A549 (cell line): ENCODE data around the gene CLEC2L.

Experiments
- CHD4 ChIP-seq: fragments of 200-600 bp; sonication (generic); IDR thresholded peaks from 2 replicates; pipeline ENCODE4 v1.6.1; 2016; ENCODE audit warnings: antibody characterized with exemption, mild to moderate bottlenecking, borderline replicate concordance
- CTCF ChIP-seq: fragments of >200 bp; sonication (Bioruptor Twin); formaldehyde crosslinking; IDR thresholded peaks from 3 replicates; pipeline ENCODE4 v1.5.1; 2016
- EP300 ChIP-seq, 2 experiments: fragments of >200 bp; sonication (Bioruptor Twin); formaldehyde crosslinking; IDR thresholded peaks; 2 replicates in 1 of 2; 3 replicates in 1 of 2; pipeline ENCODE4 v1.6.1; 2016 to 2017
- KDM1A ChIP-seq: fragments of 200-600 bp; sonication (generic); IDR thresholded peaks from 2 replicates; pipeline ENCODE4 v1.6.1; 2016; ENCODE audit warnings: low read depth, mild to moderate bottlenecking
- MAZ ChIP-seq: fragments of 150-350 bp; IDR thresholded peaks from 2 replicates; pipeline ENCODE4 v1.6.1; 2014; ENCODE audit warnings: antibody characterized with exemption, low read depth, low read length, borderline replicate concordance
- SREBF2 ChIP-seq: fragments of 450-650 bp; IDR thresholded peaks from 2 replicates; pipeline ENCODE4 v1.6.1; 2014; ENCODE audit warnings: mild to moderate bottlenecking, moderate library complexity
- USF2 ChIP-seq: fragments of 450-650 bp; IDR thresholded peaks from 2 replicates; pipeline ENCODE4 v1.6.1; 2014; ENCODE audit warnings: antibody characterized with exemption

- no peak for TF ChIP-seq MAZ
- no peak for TF ChIP-seq KDM1A
- no peak for TF ChIP-seq USF2
- no peak for TF ChIP-seq SREBF2
- no peak for TF ChIP-seq CTCF
- no peak for TF ChIP-seq EP300 (IDR thresholded peaks at IDR 0.05)
- TF ChIP-seq CHD4, result no peak
Measured at GRCh38 chr7:139481364-139481763, 42.1 kb upstream of the CLEC2L start.
